OCI-LY1 (cell line): Measurements from ENCODE around the gene EFS.

Experiments
- H2AFZ ChIP-seq: fragments of 200-600 bp; sonication (generic), shearing (Covaris generic); 2 replicates; pipeline ENCODE4 v1.6.0; 2014; ENCODE audit warnings: antibody characterized with exemption, mild to moderate bottlenecking, low read length
- H3F3A ChIP-seq: fragments of 200-600 bp; sonication (generic), shearing (Covaris generic); 2 replicates; pipeline ENCODE4 v1.6.0; 2014; ENCODE audit warnings: mild to moderate bottlenecking, antibody characterized with exemption, low read length, moderate library complexity; ENCODE audit not compliant: insufficient read depth
- H3K27ac ChIP-seq: fragments of 200-600 bp; sonication (generic); 2 replicates; pipeline ENCODE4 v1.5.1; 2014; ENCODE audit warnings: low read length, mixed run types, mild to moderate bottlenecking, low read depth; ENCODE audit not compliant: poor library complexity, severe bottlenecking
- H3K27me3 ChIP-seq: fragments of 200-600 bp; sonication (generic); 2 replicates; pipeline ENCODE4 v1.6.0; 2014; ENCODE audit warnings: antibody characterized with exemption, mild to moderate bottlenecking, low read length, moderate library complexity; ENCODE audit not compliant: insufficient read depth
- H3K36me3 ChIP-seq: fragments of 200-600 bp; sonication (generic); 2 replicates; pipeline ENCODE4 v1.6.1; 2014; ENCODE audit warnings: mild to moderate bottlenecking, antibody characterized with exemption, low read length, moderate library complexity, mixed read lengths; ENCODE audit not compliant: insufficient read depth
- H3K4me1 ChIP-seq: fragments of 200-600 bp; sonication (generic); 2 replicates; pipeline ENCODE4 v1.5.1; 2014; ENCODE audit warnings: mild to moderate bottlenecking, low read length, moderate library complexity; ENCODE audit not compliant: insufficient read depth, severe bottlenecking
- H3K4me2 ChIP-seq: fragments of 200-600 bp; sonication (generic), shearing (Covaris generic); 2 replicates; pipeline ENCODE4 v1.6.1; 2014; ENCODE audit warnings: low read length
- H3K4me3 ChIP-seq: fragments of 200-600 bp; sonication (generic); 2 replicates; pipeline ENCODE4 v1.5.1; 2014; ENCODE audit warnings: low read length, low read depth, mild to moderate bottlenecking, mixed read lengths; ENCODE audit not compliant: poor library complexity, severe bottlenecking
- H3K79me2 ChIP-seq: fragments of 200-600 bp; shearing (Covaris generic); 2 replicates; pipeline ENCODE4 v1.6.1; 2016; ENCODE audit warnings: mixed run types, low read length, mixed read lengths; ENCODE audit not compliant: insufficient read depth
- H3K9ac ChIP-seq: fragments of 200-600 bp; sonication (generic), shearing (Covaris generic); 2 replicates; pipeline ENCODE4 v1.6.1; 2014; ENCODE audit warnings: mild to moderate bottlenecking, low read length, mixed read lengths
- H3K9me2 ChIP-seq: fragments of 200-600 bp; sonication (generic), shearing (Covaris generic); 2 replicates; pipeline ENCODE4 v1.6.1; 2014; ENCODE audit warnings: low read depth, mild to moderate bottlenecking, low read length, mixed read lengths
- H3K9me3 ChIP-seq: fragments of 200-600 bp; shearing (Covaris generic); 2 replicates; pipeline ENCODE4 v1.6.1; 2014; ENCODE audit warnings: low read length, mixed read lengths
- H4K20me1 ChIP-seq: fragments of 200-600 bp; sonication (generic), shearing (Covaris generic); 2 replicates; pipeline ENCODE4 v1.6.0; 2016; ENCODE audit warnings: mild to moderate bottlenecking, low read length; ENCODE audit not compliant: insufficient read depth
- CTCF ChIP-seq: fragments of 200-600 bp; sonication (generic), shearing (Covaris generic); IDR thresholded peaks from 2 replicates; pipeline ENCODE4 v1.5.1; 2017; ENCODE audit warnings: mild to moderate bottlenecking, antibody characterized with exemption, low read length, moderate library complexity, mixed read lengths
- EZH2 ChIP-seq: fragments of 200-600 bp; sonication (generic), shearing (Covaris generic); IDR thresholded peaks from 2 replicates; pipeline ENCODE4 v1.8.0; 2017; ENCODE audit warnings: borderline replicate concordance, mixed run types, mild to moderate bottlenecking, antibody characterized with exemption, low read length, moderate library complexity, mixed read lengths

The EFS gene

GRCh38 chr14:23399591-23399990 is 34.6 kb upstream of the EFS start:
- Histone ChIP-seq H3K4me2 (no peak overlapping the region), H3K9me2 (no peaks in the 10 kb centered on the region), H2AFZ (no peak overlapping the region), H3K4me3 (no peak overlapping the region), H3K27me3 (no peaks in the 10 kb centered on the region), H3K4me1 (no peaks in the 10 kb centered on the region), H3K9ac (no peak overlapping the region), H4K20me1 (no peaks in the 10 kb centered on the region), H3K36me3 (no peaks in the 10 kb centered on the region), H3K27ac (no peak overlapping the region), H3K79me2 (no peaks in the 10 kb centered on the region), H3F3A (no peaks in the 10 kb centered on the region), H3K9me3 (no peaks in the 10 kb centered on the region)
- TF ChIP-seq EZH2 (no peak), CTCF (no peak)

GRCh38 chr14:23399136-23399535 is 34.2 kb upstream of the EFS start:
- no peaks in the 10 kb centered on the region for H3K9me3 ChIP-seq
- no peak overlapping the region for H3K4me3 ChIP-seq
- H2AFZ ChIP-seq: no peak overlapping the region
- no peaks in the 10 kb centered on the region for H3K79me2 ChIP-seq
- no peaks in the 10 kb centered on the region for H3K27me3 ChIP-seq
- no peak for TF ChIP-seq CTCF
- TF ChIP-seq EZH2: no peak
- H3F3A ChIP-seq: no peaks in the 10 kb centered on the region
- no peaks in the 10 kb centered on the region for H4K20me1 ChIP-seq
- H3K27ac ChIP-seq: no peak overlapping the region
- no peaks in the 10 kb centered on the region for H3K36me3 ChIP-seq
- no peaks in the 10 kb centered on the region for H3K4me1 ChIP-seq
- no peak overlapping the region for H3K4me2 ChIP-seq
- no peaks in the 10 kb centered on the region for H3K9me2 ChIP-seq
- H3K9ac ChIP-seq: no peak overlapping the region

- no peaks in the 10 kb centered on the region for H3K36me3 ChIP-seq
- TF ChIP-seq CTCF (no peak), EZH2 (no peak)
- no peak overlapping the region for H2AFZ ChIP-seq
- no peaks in the 10 kb centered on the region for H3K79me2 ChIP-seq
- H3K4me2 ChIP-seq: no peak overlapping the region
- no peak overlapping the region for H3K4me3 ChIP-seq
- no peaks in the 10 kb centered on the region for H3F3A ChIP-seq
- H4K20me1 ChIP-seq: no peaks in the 10 kb centered on the region
- H3K4me1 ChIP-seq: no peaks in the 10 kb centered on the region
- H3K9ac ChIP-seq: no peak overlapping the region
- H3K9me3 ChIP-seq: no peaks in the 10 kb centered on the region
- no peaks in the 10 kb centered on the region for H3K9me2 ChIP-seq
- H3K27ac ChIP-seq: no peak overlapping the region
- 0 out of 2 replicates have a peak, but pooled peaks cover 2% of the 10 kb centered on the region for H3K27me3 ChIP-seq
Measured at GRCh38 chr14:23398348-23398747, 33.4 kb upstream of the EFS start.
